ENCODE measurements around the gene ACOXL. TPM values are rescaled to one million over a fixed set of nuclear protein-coding genes. Genes with fewer than 3 reads are reported as not detected.

Gene ACOXL
- total and polyA plus RNA-seq, 2 of the 8 experiments (the other 6 are each of a cell fraction or from before 2014, with no cell fraction given), result 11.4 to 20.6 TPM

- no peak overlapping the region for H2BK120ac ChIP-seq (replicated peaks; ENCODE audit: low read depth, low read length)
- no peak overlapping the region for H4K91ac ChIP-seq (replicated peaks; ENCODE audit: insufficient read length, low read length)
- no peak overlapping the region for H3K56ac ChIP-seq (replicated peaks; ENCODE audit: insufficient read length, low read depth, low read length)
- no peak overlapping the region for H4K8ac ChIP-seq (ENCODE audit: extremely low read depth, insufficient read depth, low read length)
- no peaks in the 10 kb centered on the region for H3K79me2 ChIP-seq (ENCODE audit: control insufficient read depth in 1 of 2, insufficient read depth in 2 of 2, low read length in 2 of 2)
- H3K27me3 ChIP-seq (replicated peaks in 1 of 4; ENCODE audit: control insufficient read depth in 3 of 4, extremely low read depth in 1 of 4, insufficient read depth in 3 of 4, low read length in 3 of 4), result no peaks in the 10 kb centered on the region
- H3K9me3 ChIP-seq (ENCODE audit: insufficient read depth in 2 of 2, low read depth in 1 of 2, low read length in 1 of 2), result no peaks in the 10 kb centered on the region
- H2AFZ ChIP-seq (ENCODE audit: low read length), result no peak overlapping the region
- H3K23ac ChIP-seq (ENCODE audit: insufficient read length), result no peak overlapping the region
- DNase-seq (ENCODE audit: low read depth in 1 of 2, low spot score in 2 of 2) (no peak), FAIRE-seq (no peak)
- H4K20me1 ChIP-seq (replicated peaks in 1 of 2; ENCODE audit: control insufficient read depth in 1 of 2, insufficient read depth in 2 of 2, low read length in 2 of 2), result no peaks in the 10 kb centered on the region
- no peak overlapping the region for H2BK15ac ChIP-seq (ENCODE audit: low read length)
- H3K14ac ChIP-seq (ENCODE audit: insufficient read length), result no peak overlapping the region
- no peaks in the 10 kb centered on the region; a peak in 2 of 8 replicates for H3K36me3 ChIP-seq (ENCODE audit: control insufficient read depth in 2 of 4, insufficient read depth in 4 of 4, low read length in 3 of 4)
- no peaks in the 10 kb centered on the region for H3K79me1 ChIP-seq (ENCODE audit: low read depth, low read length)
- CTCF ChIA-PET (ENCODE audit: partially characterized antibody), result interaction anchor here (0.6 to 2.2 kb wide), 2 partner anchors 182 to 1583 kb away, joined by 3 to 6 read pairs; no protein-coding TSS in a partner anchor
- no peak overlapping the region for H3K4me2 ChIP-seq (ENCODE audit: insufficient read depth in 1 of 2, low read depth in 2 of 2, low read length in 2 of 2)
- 80% methylated on average over 4 of the region's 4 CpGs; no CpG with 5 or more reads in 1 of the 2 experiments for WGBS, 2 experiments (ENCODE audit: extremely low coverage in 1 of 2, insufficient coverage in 1 of 2, insufficient read length in 1 of 2, insufficient replicate concordance in 2 of 2, low coverage in 1 of 2, low lambda C conversion rate in 2 of 2, missing lambda C conversion rate in 1 of 2)
- no peak overlapping the region for H3K4me3 ChIP-seq (ENCODE audit: extremely low read depth in 1 of 4, insufficient read depth in 2 of 4, low read depth in 3 of 4, low read length in 4 of 4)
- no peak overlapping the region for H2BK12ac ChIP-seq (ENCODE audit: low read depth, low read length)
- POLR2A ChIA-PET (ENCODE audit: partially characterized antibody), result interaction anchor here (1.0 kb wide), 1 partner anchor 10 kb away, joined by 3 read pairs; no protein-coding TSS in a partner anchor
- no peak overlapping the region for H3K4ac ChIP-seq (replicated peaks; ENCODE audit: insufficient read length, low read depth, low read length)
- H2AK5ac ChIP-seq (ENCODE audit: low read depth, low read length), result no peak overlapping the region
- H3K23me2 ChIP-seq (ENCODE audit: low read depth, low read length), result no peaks in the 10 kb centered on the region
- no peak overlapping the region for H4K5ac ChIP-seq (ENCODE audit: insufficient read length, low read depth, low read length)
- H3K4me1 ChIP-seq (replicated peaks in 1 of 4; ENCODE audit: control insufficient read depth in 3 of 4, insufficient read depth in 4 of 4, low read length in 3 of 4), result no peaks in the 10 kb centered on the region; a peak in 1 of 7 replicates
- H2BK20ac ChIP-seq (ENCODE audit: low read length), result no peak overlapping the region
- no peak overlapping the region for H2BK5ac ChIP-seq (ENCODE audit: low read depth, low read length)
- no peak overlapping the region for H3K9ac ChIP-seq (replicated peaks in 1 of 4; ENCODE audit: extremely low read depth in 1 of 4, low read depth in 3 of 4, low read length in 3 of 4)
- no peak overlapping the region for H3K18ac ChIP-seq (ENCODE audit: extremely low read depth, low read length)
- H3K27ac ChIP-seq (ENCODE audit: low read depth, low read length), result no peak overlapping the region
- TF ChIP-seq TAF7 (optimal IDR thresholded peaks at IDR 0.05; ENCODE audit: borderline replicate concordance, low read depth, low read length) (no peak), BACH1 (IDR thresholded peaks at IDR 0.05; ENCODE audit: low read length) (no peak), ATF2 (IDR thresholded peaks at IDR 0.05; ENCODE audit: low read length) (no peak), CBX8 (IDR thresholded peaks at IDR 0.05; ENCODE audit: borderline replicate concordance, low read depth, low read length) (no peak), EZH2 (IDR thresholded peaks at IDR 0.05; ENCODE audit: low read depth, low read length, severe bottlenecking) (no peak), PHF8 (conservative IDR thresholded peaks at IDR 0.05; ENCODE audit: low read depth, low read length) (no peak), CHD2 (IDR thresholded peaks at IDR 0.05; ENCODE audit: low read length) (no peak), TCF12 (IDR thresholded peaks at IDR 0.05; ENCODE audit: low read depth, low read length) (no peak), SAP30 (IDR thresholded peaks at IDR 0.05; ENCODE audit: insufficient read depth, insufficient replicate concordance, low read length) (no peak), SIN3A (conservative IDR thresholded peaks at IDR 0.05 in 1 of 2, IDR thresholded peaks at IDR 0.05 in 1 of 2; ENCODE audit: low read depth in 1 of 2, low read length in 2 of 2) (no peak)
These were observed 261.3 kb downstream of the ACOXL start for GRCh38 chr2:110993557-110994231.
